CD4-positive, alpha-beta T cell (primary cell): ENCODE measurements around the gene VAV1. TPM values are rescaled to one million over a fixed set of nuclear protein-coding genes. Genes with fewer than 3 reads are reported as not detected.
A peak's percentile ranks its signal among the peaks of the same experiment; 100 is the strongest.
"Not testable (repeated sequence)": the region's sequence is repeated elsewhere in the genome, so short reads cannot be mapped to it uniquely, and the experiment has no call there.

Source experiments
- ATAC-seq: fragments of 200-7000 bp; cut with Tn5 transposase; one replicate; pipeline ENCODE4 v1.10.0; 2022; ENCODE audit warnings: mild to moderate bottlenecking; ENCODE audit not compliant: poor library complexity
- CTCF ChIA-PET: fragments of 350-600 bp; sonication (Branson Sonifier 250); formaldehyde crosslinking; loops from one replicate; lab custom pipeline; 2021; ENCODE audit warnings: antibody characterized with exemption, inconsistent platforms; lab: Charles Lee
- POLR2A ChIA-PET: fragments of 350-600 bp; sonication (Branson Sonifier 250); formaldehyde crosslinking; loops from one replicate; lab custom pipeline; 2021; ENCODE audit warnings: antibody characterized with exemption, inconsistent platforms; lab: Charles Lee
- DNase-seq, 14 experiments: peaks; one replicate each; pipeline ENCODE4 v3.0.0-alpha.2; 2013 to 2020; ENCODE audit warnings: mixed read lengths in 2 of 14
- H3K27ac ChIP-seq, 2 donors: one replicate each; pipeline versions ENCODE4 v1.5.1 to v1.7.0; 2013; ENCODE audit warnings: low read length in 2 of 2, low read depth in 1 of 2, mild to moderate bottlenecking in 1 of 2
- H3K27me3 ChIP-seq, 2 experiments: 1 replicate in 1 of 2; 2 replicates in 1 of 2; pipeline versions ENCODE4 v1.6.1 to v1.7.0; 2013; ENCODE audit warnings: low read length in 2 of 2, control low read depth in 1 of 2, mild to moderate bottlenecking in 1 of 2, moderate library complexity in 1 of 2; ENCODE audit not compliant: insufficient read depth in 2 of 2, control insufficient read depth in 1 of 2
- H3K36me3 ChIP-seq: one replicate; pipeline ENCODE4 v1.6.1; 2013; ENCODE audit warnings: low read length, control low read depth; ENCODE audit not compliant: insufficient read depth
- H3K4me1 ChIP-seq: one replicate; pipeline ENCODE4 v1.6.1; 2013; ENCODE audit warnings: low read length, control low read depth; ENCODE audit not compliant: insufficient read depth
- H3K4me3 ChIP-seq: one replicate; pipeline ENCODE4 v1.5.1; 2013; ENCODE audit warnings: mild to moderate bottlenecking, low read length, moderate library complexity
- H3K9me3 ChIP-seq, 2 experiments: 1 replicate in 1 of 2; 2 replicates in 1 of 2; pipeline versions ENCODE4 v1.6.1 to v1.7.0; 2013; ENCODE audit warnings: low read length in 2 of 2, mild to moderate bottlenecking in 2 of 2, control low read depth in 1 of 2, moderate library complexity in 1 of 2; ENCODE audit not compliant: control insufficient read depth in 1 of 2, insufficient read depth in 1 of 2
- H3K27ac Mint-ChIP-seq: one replicate; pipeline ENCODE4 v1.8.0; 2020; ENCODE audit warnings: mixed read lengths
- H3K27me3 Mint-ChIP-seq: one replicate; pipeline ENCODE4 v1.8.0; 2021; ENCODE audit warnings: mixed read lengths
- H3K36me3 Mint-ChIP-seq: one replicate; pipeline ENCODE4 v1.8.0; 2021; ENCODE audit warnings: low read depth, mixed read lengths
- H3K4me1 Mint-ChIP-seq: one replicate; pipeline ENCODE4 v1.8.0; 2021; ENCODE audit warnings: low read depth, mixed read lengths
- H3K4me3 Mint-ChIP-seq: one replicate; pipeline ENCODE4 v1.8.0; 2020; ENCODE audit warnings: mild to moderate bottlenecking, mixed read lengths
- H3K9me3 Mint-ChIP-seq: one replicate; pipeline ENCODE4 v1.8.0; 2020; ENCODE audit warnings: mixed read lengths
- CTCF ChIP-seq: fragments of 200-600 bp; IDR thresholded peaks from one replicate; pipeline ENCODE4 v1.8.0; 2022; ENCODE audit warnings: antibody characterized with exemption, mild to moderate bottlenecking
- intact Hi-C, 2 experiments: fragments of 100-400 bp; cut with DNase I in 1 of 2; cut with micrococcal nuclease in 1 of 2; formaldehyde crosslinking; loops; one replicate each; pipeline versions ENCODE4 v1.15.1 to v1.9.0; 2023 to 2025; cut with DNase I, micrococcal nuclease
- total RNA-seq, 174 experiments: library from RNA in 2 of 174; stranded (reverse) in 2 of 174; gene quantifications; one replicate each; pipeline ENCODE4 v1.2.3 and lab custom pipeline; 2021 to 2026

The VAV1 gene
- total RNA-seq, 2 experiments from 2014 or later = 70.0 to 70.1 TPM

- Mint-ChIP-seq H3K27me3 (no peaks in the 10 kb centered on the region), H3K9me3 (no peaks in the 10 kb centered on the region), H3K4me1 (peaks cover 50% of the 10 kb centered on the region), H3K4me3 (peak overlapping the region; percentile 92), H3K36me3 (peaks cover 34% of the 10 kb centered on the region), H3K27ac (peak overlapping the region; percentile 96)
- DNase-seq = peak in 6 of 14 experiments; percentile 12 to 72 (median 26)
- TF ChIP-seq CTCF = no peak
- ChIA-PET POLR2A (interaction anchor here (1.5 to 3.7 kb wide), 5 partner anchors 30 to 122 kb away, joined by 5 to 32 read pairs (median 11); partner anchors contain the start of genes GPR108 and TRIP10), CTCF (interaction anchor here (0.7 to 2.5 kb wide), 7 partner anchors 10 to 95 kb away, joined by 3 to 13 read pairs (median 3); partner anchors contain the start of gene TRIP10)
- H3K36me3 ChIP-seq = peaks cover 10% of the 10 kb centered on the region
- no peak for ATAC-seq
- H3K4me1 ChIP-seq = peaks cover 65% of the 10 kb centered on the region
- H3K27me3 ChIP-seq = no peaks in the 10 kb centered on the region
- intact Hi-C loops = loop anchor here in 1 of 2 experiments (5.0 kb wide), 1 partner anchor 136 kb away; no protein-coding TSS in a partner anchor
- H3K9me3 ChIP-seq = no peaks in the 10 kb centered on the region
- H3K4me3 ChIP-seq = peak overlapping the region; percentile 92
- peak overlapping the region; percentile 93 for H3K27ac ChIP-seq
These were observed 4.2 kb upstream of the VAV1 start for GRCh38 chr19:6768236-6768785.

- ChIA-PET CTCF (interaction anchor here (0.7 to 2.5 kb wide), 2 partner anchors 29 to 31 kb away, joined by 3 to 13 read pairs; partner anchors contain the start of gene TRIP10), POLR2A (interaction anchor here (1.4 to 3.7 kb wide), 4 partner anchors 31 to 34 kb away, joined by 5 to 32 read pairs (median 20); partner anchors contain the start of genes GPR108 and TRIP10)
- H3K27me3 Mint-ChIP-seq = no peaks in the 10 kb centered on the region
- Histone ChIP-seq H3K27me3 (no peaks in the 10 kb centered on the region), H3K36me3 (peaks cover 5% of the 10 kb centered on the region), H3K4me3 (no peak overlapping the region), H3K27ac (peak overlapping the region; percentile 93), H3K4me1 (peaks cover 62% of the 10 kb centered on the region), H3K9me3 (no peaks in the 10 kb centered on the region)
- H3K4me1 Mint-ChIP-seq = peaks cover 55% of the 10 kb centered on the region
- DNase-seq (peak in 2 of 14 experiments; percentile 53 to 56), ATAC-seq (no peak)
- no peaks in the 10 kb centered on the region for H3K9me3 Mint-ChIP-seq
- H3K4me3 Mint-ChIP-seq = peak overlapping the region; percentile 31
- TF ChIP-seq CTCF = peak; percentile 11
- peaks cover 40% of the 10 kb centered on the region for H3K36me3 Mint-ChIP-seq
- H3K27ac Mint-ChIP-seq = peak overlapping the region; percentile 96
- intact Hi-C loops = loop anchor here in 1 of 2 experiments (5.0 kb wide), 1 partner anchor 137 kb away; no protein-coding TSS in a partner anchor
These were observed 3.4 kb upstream of the VAV1 start for GRCh38 chr19:6769006-6769619.

GRCh38 chr19:6771648-6772027 is 870 bp upstream of the VAV1 start:
- intact Hi-C loops = loop anchor here (1.0 kb wide), 1 partner anchor 30 kb away; no protein-coding TSS in a partner anchor
- not testable (repeated sequence) for H3K27me3 ChIP-seq, ATAC-seq, H3K4me3 ChIP-seq, H3K27me3 Mint-ChIP-seq, H3K9me3 Mint-ChIP-seq, DNase-seq, H3K9me3 ChIP-seq
- ChIA-PET CTCF (interaction anchor here (1.8 to 3.9 kb wide), 6 partner anchors 29 to 91 kb away, joined by 5 to 17 read pairs (median 8); partner anchors contain the start of gene GPR108), POLR2A (interaction anchor here (0.7 to 4.0 kb wide), 6 partner anchors 26 to 577 kb away, joined by 4 to 66 read pairs (median 8); partner anchors contain the start of genes ARHGEF18 and GPR108)
- Histone ChIP-seq H3K36me3 (peaks cover 16% of the 10 kb centered on the region), H3K4me1 (peaks cover 53% of the 10 kb centered on the region), H3K27ac (peak overlapping the region; percentile 60 to 93)
- Mint-ChIP-seq H3K36me3 (peaks cover 47% of the 10 kb centered on the region), H3K4me1 (peaks cover 60% of the 10 kb centered on the region), H3K4me3 (peak overlapping the region; percentile 99), H3K27ac (peak overlapping the region; percentile 95)
